Measurements from ENCODE around the gene ARHGAP4. TPM values are rescaled to one million over a fixed set of nuclear protein-coding genes. Genes with fewer than 3 reads are reported as not detected.

The ARHGAP4 gene
- total and polyA plus RNA-seq, 10 of the 15 experiments (the other 5 are each of a cell fraction or from before 2014, with no cell fraction given): 0.71 to 120 (median 44.3) TPM

- no peaks in the 10 kb centered on the region for H3K36me3 ChIP-seq (ENCODE audit: control insufficient read depth in 2 of 2, insufficient read depth in 2 of 2, low read length in 1 of 2)
- no peak overlapping the region for H2AFZ ChIP-seq (ENCODE audit: control insufficient read depth, low read depth, low read length)
- no peak overlapping the region for H3K9ac ChIP-seq (ENCODE audit: control insufficient read depth, insufficient read depth, low read length)
- TF ChIP-seq BRCA1 (IDR thresholded peaks at IDR 0.05; ENCODE audit: low read depth, low read length): no peak
- no peak for TF ChIP-seq RB1 (IDR thresholded peaks at IDR 0.05; ENCODE audit: borderline replicate concordance)
- TF ChIP-seq SUPT20H (IDR thresholded peaks at IDR 0.05; ENCODE audit: borderline replicate concordance, control insufficient read depth, low read depth, low read length): no peak
- TF ChIP-seq CHD4 (IDR thresholded peaks at IDR 0.05): no peak
- no peak for TF ChIP-seq DPF2 (IDR thresholded peaks at IDR 0.05)
- in situ Hi-C loops (cut with MboI): no loop called here
- H3K27me3 ChIP-seq (replicated peaks in 1 of 2; ENCODE audit: control insufficient read depth in 2 of 2, insufficient read depth in 2 of 2, low read length in 1 of 2): no peaks in the 10 kb centered on the region; a peak in 1 of 4 replicates
- intact Hi-C loops (cut with micrococcal nuclease; ENCODE audit: unreplicated experiment): no loop called here
- CTCF ChIA-PET: no interaction called here
- H3K4me3 ChIP-seq: no peak overlapping the region
- H3K4me1 ChIP-seq (ENCODE audit: control insufficient read depth, insufficient read depth, low read length): no peaks in the 10 kb centered on the region
- BruUV-seq (replicated peaks): no TSS peak
- RAD21 ChIA-PET (ENCODE audit: unreplicated experiment): no interaction called here
- WGBS (ENCODE audit: insufficient coverage, insufficient replicate concordance, low lambda C conversion rate, missing lambda C conversion rate): 28% methylated on average over 10 of the region's 10 CpGs
- no peaks in the 10 kb centered on the region for H3K9me3 ChIP-seq (replicated peaks; ENCODE audit: control insufficient read depth, insufficient read depth, low read length)
- DNase-seq (ENCODE audit: low read depth, low spot score) (no peak), FAIRE-seq (no peak), ATAC-seq (peak; percentile 43; the same call in 1 of the 3 replicates)
- H3K4me2 ChIP-seq (ENCODE audit: control insufficient read depth, insufficient read depth): no peak overlapping the region
- no peak overlapping the region for H3K27ac ChIP-seq (ENCODE audit: control insufficient read depth, insufficient read depth)
- POLR2A ChIA-PET: no interaction called here
- SMC1A ChIA-PET (ENCODE audit: uncharacterized antibody, unreplicated experiment): no interaction called here
- no peaks in the 10 kb centered on the region for H4K20me1 ChIP-seq (ENCODE audit: control insufficient read depth, insufficient read depth)
- no peaks in the 10 kb centered on the region for H3K79me2 ChIP-seq (ENCODE audit: control insufficient read depth, insufficient read depth, low read length)
Observed at GRCh38 chrX:153861151-153861550, 64.9 kb downstream of the ARHGAP4 start.

Other genes with a start within 250 kb of the ARHGAP4 start
Only the 7 nearest of the 17 such genes appear.
- gene L1CAM, start 40.1 kb downstream of the ARHGAP4 start, total RNA-seq (2014; rRNA removed): not detected in 2 replicates
- gene L1CAM, start 40.1 kb downstream of the ARHGAP4 start, total RNA-seq (2014; rRNA removed; fragmentation: Illumina TruSeq; extraction: Trizol): not detected in 2 replicates
- 0.24 and 0.64 TPM in 2 replicates for gene L1CAM, start 40.1 kb downstream of the ARHGAP4 start, total RNA-seq (2021)
- gene L1CAM, start 40.1 kb downstream of the ARHGAP4 start, polyA plus RNA-seq (2011; rRNA removed): 0.12 and 0.22 TPM in 2 replicates
- gene L1CAM, start 40.1 kb downstream of the ARHGAP4 start, polyA plus RNA-seq (2014; fragmentation: Illumina TruSeq; extraction: Trizol): not detected in 2 replicates
- not detected for gene L1CAM, start 40.1 kb downstream of the ARHGAP4 start, polyA plus RNA-seq (2014; fragmentation: Nextera tagmentation; extraction: Ambion mirVana)
- 0.01 TPM in 1 of 2 replicates, not detected in the other for gene L1CAM, start 40.1 kb downstream of the ARHGAP4 start, polyA plus RNA-seq (2014; rRNA removed)
- gene L1CAM, start 40.1 kb downstream of the ARHGAP4 start, polyA plus RNA-seq (2016; fragmentation: Nextera tagmentation; extraction: Ambion mirVana): under 1 TPM; 0.05 to 0.09 TPM
- gene AVPR2, start 21.6 kb downstream of the ARHGAP4 start, total RNA-seq (2014; rRNA removed): not detected in 2 replicates
- not detected in 2 replicates for gene AVPR2, start 21.6 kb downstream of the ARHGAP4 start, total RNA-seq (2014; rRNA removed; fragmentation: Illumina TruSeq; extraction: Trizol)
- not detected in 2 replicates for gene AVPR2, start 21.6 kb downstream of the ARHGAP4 start, total RNA-seq (2021)
- gene AVPR2, start 21.6 kb downstream of the ARHGAP4 start, polyA plus RNA-seq (2011; rRNA removed): not detected in 2 replicates
- not detected in 2 replicates for gene AVPR2, start 21.6 kb downstream of the ARHGAP4 start, polyA plus RNA-seq (2014; fragmentation: Illumina TruSeq; extraction: Trizol)
- gene AVPR2, start 21.6 kb downstream of the ARHGAP4 start, polyA plus RNA-seq (2014; fragmentation: Nextera tagmentation; extraction: Ambion mirVana): not detected
- gene AVPR2, start 21.6 kb downstream of the ARHGAP4 start, polyA plus RNA-seq (2014; rRNA removed): not detected in 2 replicates
- gene AVPR2, start 21.6 kb downstream of the ARHGAP4 start, polyA plus RNA-seq (2016; fragmentation: Nextera tagmentation; extraction: Ambion mirVana): under 1 TPM; 0.12 to 0.37 TPM
- 82.6 and 100 TPM in 2 replicates for gene NAA10, start 8.8 kb upstream of the ARHGAP4 start, total RNA-seq (2014; rRNA removed)
- gene NAA10, start 8.8 kb upstream of the ARHGAP4 start, total RNA-seq (2014; rRNA removed; fragmentation: Illumina TruSeq; extraction: Trizol): 59.6 and 69.5 TPM in 2 replicates
- 113 and 123 TPM in 2 replicates for gene NAA10, start 8.8 kb upstream of the ARHGAP4 start, total RNA-seq (2021)
- 25.4 and 45.1 TPM in 2 replicates for gene NAA10, start 8.8 kb upstream of the ARHGAP4 start, polyA plus RNA-seq (2011; rRNA removed)
- 88.7 and 97.7 TPM in 2 replicates for gene NAA10, start 8.8 kb upstream of the ARHGAP4 start, polyA plus RNA-seq (2014; fragmentation: Illumina TruSeq; extraction: Trizol)
- 10 to 100 TPM in 1 of 2 experiments, 1 to 10 TPM in 1; 7.9 to 26.6 TPM for gene NAA10, start 8.8 kb upstream of the ARHGAP4 start, polyA plus RNA-seq (2014; fragmentation: Nextera tagmentation; extraction: Ambion mirVana)
- gene NAA10, start 8.8 kb upstream of the ARHGAP4 start, polyA plus RNA-seq (2014; rRNA removed): 158 TPM in 2 replicates
- 100 to 1,000 TPM; 209 to 212 TPM for gene NAA10, start 8.8 kb upstream of the ARHGAP4 start, polyA plus RNA-seq (2016; fragmentation: Nextera tagmentation; extraction: Ambion mirVana)
- gene RENBP, start 18.4 kb upstream of the ARHGAP4 start, total RNA-seq (2014; rRNA removed): 2.1 and 2.2 TPM in 2 replicates
- 1.6 and 1.8 TPM in 2 replicates for gene RENBP, start 18.4 kb upstream of the ARHGAP4 start, total RNA-seq (2014; rRNA removed; fragmentation: Illumina TruSeq; extraction: Trizol)
- gene RENBP, start 18.4 kb upstream of the ARHGAP4 start, total RNA-seq (2021): 4.9 and 6.8 TPM in 2 replicates
- gene RENBP, start 18.4 kb upstream of the ARHGAP4 start, polyA plus RNA-seq (2011; rRNA removed): 1.1 and 1.6 TPM in 2 replicates
- gene RENBP, start 18.4 kb upstream of the ARHGAP4 start, polyA plus RNA-seq (2014; fragmentation: Illumina TruSeq; extraction: Trizol): 0.19 and 1.3 TPM in 2 replicates
- not detected for gene RENBP, start 18.4 kb upstream of the ARHGAP4 start, polyA plus RNA-seq (2014; fragmentation: Nextera tagmentation; extraction: Ambion mirVana)
- 4.0 and 4.5 TPM in 2 replicates for gene RENBP, start 18.4 kb upstream of the ARHGAP4 start, polyA plus RNA-seq (2014; rRNA removed)
- under 1 TPM in 1 of 2 experiments, not detected in 1; 0.36 TPM for gene RENBP, start 18.4 kb upstream of the ARHGAP4 start, polyA plus RNA-seq (2016; fragmentation: Nextera tagmentation; extraction: Ambion mirVana)
- gene HCFC1, start 45.6 kb upstream of the ARHGAP4 start, total RNA-seq (2014; rRNA removed): 18.8 and 25.5 TPM in 2 replicates
- gene HCFC1, start 45.6 kb upstream of the ARHGAP4 start, total RNA-seq (2014; rRNA removed; fragmentation: Illumina TruSeq; extraction: Trizol): 8.8 and 10.6 TPM in 2 replicates
- 86.1 and 92.7 TPM in 2 replicates for gene HCFC1, start 45.6 kb upstream of the ARHGAP4 start, total RNA-seq (2021)
- gene HCFC1, start 45.6 kb upstream of the ARHGAP4 start, polyA plus RNA-seq (2011; rRNA removed): 2.3 and 4.1 TPM in 2 replicates
- gene HCFC1, start 45.6 kb upstream of the ARHGAP4 start, polyA plus RNA-seq (2014; fragmentation: Illumina TruSeq; extraction: Trizol): 7.4 and 21.5 TPM in 2 replicates
- gene HCFC1, start 45.6 kb upstream of the ARHGAP4 start, polyA plus RNA-seq (2014; fragmentation: Nextera tagmentation; extraction: Ambion mirVana): 1 to 10 TPM; 3.9 to 7.6 TPM
- 32.0 and 45.1 TPM in 2 replicates for gene HCFC1, start 45.6 kb upstream of the ARHGAP4 start, polyA plus RNA-seq (2014; rRNA removed)
- 10 to 100 TPM; 39.3 to 39.8 TPM for gene HCFC1, start 45.6 kb upstream of the ARHGAP4 start, polyA plus RNA-seq (2016; fragmentation: Nextera tagmentation; extraction: Ambion mirVana)
- 5.0 and 8.5 TPM in 2 replicates for gene TMEM187, start 46.5 kb upstream of the ARHGAP4 start, total RNA-seq (2014; rRNA removed)
- gene TMEM187, start 46.5 kb upstream of the ARHGAP4 start, total RNA-seq (2014; rRNA removed; fragmentation: Illumina TruSeq; extraction: Trizol): 1.6 and 1.7 TPM in 2 replicates
- 6.1 and 6.3 TPM in 2 replicates for gene TMEM187, start 46.5 kb upstream of the ARHGAP4 start, total RNA-seq (2021)
- 3.0 and 4.2 TPM in 2 replicates for gene TMEM187, start 46.5 kb upstream of the ARHGAP4 start, polyA plus RNA-seq (2011; rRNA removed)
- 0.36 and 0.88 TPM in 2 replicates for gene TMEM187, start 46.5 kb upstream of the ARHGAP4 start, polyA plus RNA-seq (2014; fragmentation: Illumina TruSeq; extraction: Trizol)
- gene TMEM187, start 46.5 kb upstream of the ARHGAP4 start, polyA plus RNA-seq (2014; fragmentation: Nextera tagmentation; extraction: Ambion mirVana): under 1 TPM; 0.45 to 0.99 TPM
- gene TMEM187, start 46.5 kb upstream of the ARHGAP4 start, polyA plus RNA-seq (2014; rRNA removed): 5.6 and 7.0 TPM in 2 replicates
- 1 to 10 TPM; 4.0 to 4.8 TPM for gene TMEM187, start 46.5 kb upstream of the ARHGAP4 start, polyA plus RNA-seq (2016; fragmentation: Nextera tagmentation; extraction: Ambion mirVana)
- 63.2 and 77.8 TPM in 2 replicates for gene IRAK1, start 93.6 kb upstream of the ARHGAP4 start, total RNA-seq (2014; rRNA removed)
- 37.6 and 42.3 TPM in 2 replicates for gene IRAK1, start 93.6 kb upstream of the ARHGAP4 start, total RNA-seq (2014; rRNA removed; fragmentation: Illumina TruSeq; extraction: Trizol)
- gene IRAK1, start 93.6 kb upstream of the ARHGAP4 start, total RNA-seq (2021): 106 and 136 TPM in 2 replicates
- gene IRAK1, start 93.6 kb upstream of the ARHGAP4 start, polyA plus RNA-seq (2011; rRNA removed): 19.0 and 27.8 TPM in 2 replicates
- gene IRAK1, start 93.6 kb upstream of the ARHGAP4 start, polyA plus RNA-seq (2014; fragmentation: Illumina TruSeq; extraction: Trizol): 9.4 and 32.7 TPM in 2 replicates
- gene IRAK1, start 93.6 kb upstream of the ARHGAP4 start, polyA plus RNA-seq (2014; fragmentation: Nextera tagmentation; extraction: Ambion mirVana): 10 to 100 TPM in 1 of 2 experiments, 1 to 10 TPM in 1; 4.2 to 15.1 TPM
- gene IRAK1, start 93.6 kb upstream of the ARHGAP4 start, polyA plus RNA-seq (2014; rRNA removed): 89.9 and 107 TPM in 2 replicates
- gene IRAK1, start 93.6 kb upstream of the ARHGAP4 start, polyA plus RNA-seq (2016; fragmentation: Nextera tagmentation; extraction: Ambion mirVana): 10 to 100 TPM; 36.8 to 82.4 TPM

Data from GM12878 (cell line).